HS-27A (cell line): ENCODE results near the gene EVX1.

Experiments used
- DNase-seq: peaks from one replicate; pipeline ENCODE4 v3.0.0-alpha.2; 2012; ENCODE audit warnings: low read depth, missing footprints

EVX1 gene

GRCh38 chr7:27242555-27243339, at the start of gene EVX1:
TSS of gene EVX1 (plus strand) at chr7:27242802. CDS start at chr7:27243031, 229 bp downstream.
- DNase-seq, result no peak

DNA sequence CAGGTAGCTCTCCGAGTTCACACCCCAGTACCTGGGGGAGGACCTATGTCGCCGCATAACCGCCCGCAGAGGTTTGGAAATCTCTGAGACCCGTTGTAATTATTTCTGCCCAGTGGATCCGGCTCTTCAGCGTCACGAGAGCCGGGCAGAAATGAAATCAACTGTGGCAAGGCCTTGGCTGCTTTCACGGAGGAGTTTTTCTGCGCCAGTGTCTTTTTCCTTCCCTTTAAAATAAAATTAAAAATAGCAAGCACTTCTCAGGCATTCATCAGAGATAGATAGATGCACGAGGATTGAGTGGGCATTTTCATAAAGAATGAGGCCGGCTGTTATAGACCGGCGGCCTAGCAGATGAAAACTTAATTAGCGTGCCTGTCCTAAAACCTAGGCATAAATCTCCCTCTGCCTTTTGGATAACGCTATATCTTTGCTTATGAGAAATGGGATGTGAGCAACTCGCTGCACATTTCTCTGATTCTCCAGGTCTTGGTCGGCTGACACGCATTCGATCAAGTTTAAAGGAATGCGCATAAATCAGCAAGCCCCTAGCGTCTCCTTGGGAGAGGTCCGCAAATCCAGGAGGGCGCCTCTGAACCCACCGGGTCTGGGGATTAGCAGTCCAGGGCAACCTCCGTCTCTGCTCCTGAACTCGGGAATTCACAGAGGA, 49.1 kb upstream of the EVX1 start:
- DNase-seq, result no peak

- DNase-seq, result no peak
Measured at GRCh38 chr7:27194002-27194352, 48.6 kb upstream of the EVX1 start.

DNA sequence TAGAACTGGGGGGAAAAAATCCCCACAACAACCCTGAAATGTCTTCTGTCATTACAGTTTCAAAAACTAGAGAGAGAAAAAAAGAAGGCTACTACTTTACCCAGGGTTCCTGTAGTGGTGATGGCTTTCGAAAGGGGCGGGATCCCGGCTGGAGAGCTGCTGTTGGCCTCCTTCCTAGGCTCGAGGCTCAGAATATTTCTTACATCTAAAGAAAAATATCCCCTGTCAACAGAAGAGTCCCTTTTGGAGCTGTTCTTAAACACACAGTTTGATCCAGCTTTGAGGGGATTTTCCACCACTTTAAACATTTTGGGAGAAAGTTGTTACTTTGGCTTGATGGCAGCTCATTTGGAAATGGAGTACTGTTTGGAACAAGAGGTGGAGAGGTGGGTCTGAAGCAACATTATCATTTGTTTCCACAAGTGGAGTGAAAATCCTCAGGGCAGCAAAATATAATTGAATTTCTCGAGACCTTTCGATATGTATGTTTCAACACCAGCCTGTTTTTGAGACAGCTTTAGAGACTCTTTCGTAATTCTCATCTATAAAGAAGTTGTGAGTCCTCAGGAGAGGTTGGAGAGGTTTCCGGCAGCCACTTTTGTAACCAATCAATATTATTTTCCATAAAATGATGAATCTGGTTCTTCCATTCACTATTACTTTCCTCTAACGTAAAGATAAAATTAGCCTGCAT, 47.8 kb upstream of the EVX1 start:
- no peak for DNase-seq

GRCh38 chr7:27196287-27196767, 46.3 kb upstream of the EVX1 start:
- DNase-seq, result no peak

DNA sequence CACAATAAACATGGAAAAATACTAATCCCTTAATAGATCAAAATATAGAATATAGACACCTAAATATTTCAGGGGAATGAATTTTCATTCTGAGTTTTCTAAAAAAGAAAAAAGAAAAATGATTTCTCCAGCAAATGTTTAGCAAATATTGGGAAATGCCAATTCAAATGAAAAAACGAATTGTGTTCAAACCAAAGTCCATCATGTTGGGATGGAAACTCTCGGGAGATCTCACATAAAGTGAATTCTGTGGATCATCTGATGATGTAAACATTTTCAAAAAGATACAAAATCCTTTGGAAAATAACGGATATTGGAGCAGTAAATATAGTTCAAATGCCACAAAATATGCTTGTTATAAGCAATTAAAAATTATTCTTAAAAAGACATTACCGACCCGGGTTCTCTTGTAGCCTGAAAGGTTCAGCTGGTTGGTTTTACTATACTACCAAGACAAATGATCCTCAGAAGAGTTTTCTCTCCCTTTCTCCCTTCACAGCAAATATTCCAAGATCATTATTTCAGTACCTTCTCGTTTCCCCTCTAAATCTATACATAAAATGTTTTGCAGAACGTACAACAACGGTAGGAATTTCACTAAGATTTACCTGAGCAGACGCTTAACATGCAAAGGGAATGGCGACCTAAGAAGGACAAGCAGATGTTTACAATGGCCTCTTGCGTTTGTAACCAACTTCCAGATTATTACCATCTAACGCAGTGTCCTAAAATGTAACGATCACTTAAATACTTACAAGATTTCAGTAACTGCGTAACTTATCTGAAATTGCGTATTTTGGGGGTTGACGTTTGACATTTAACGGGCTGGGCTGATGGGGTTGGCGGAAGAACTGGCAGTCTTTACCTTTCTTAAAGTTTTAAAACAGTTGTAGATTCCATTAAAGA, 45.2 kb upstream of the EVX1 start:
- DNase-seq, result no peak

- DNase-seq, result no peak
Measured at GRCh38 chr7:27198138-27198841, 44.3 kb upstream of the EVX1 start.

GRCh38 chr7:27198871-27199801, 43.5 kb upstream of the EVX1 start:
- no peak for DNase-seq

DNA sequence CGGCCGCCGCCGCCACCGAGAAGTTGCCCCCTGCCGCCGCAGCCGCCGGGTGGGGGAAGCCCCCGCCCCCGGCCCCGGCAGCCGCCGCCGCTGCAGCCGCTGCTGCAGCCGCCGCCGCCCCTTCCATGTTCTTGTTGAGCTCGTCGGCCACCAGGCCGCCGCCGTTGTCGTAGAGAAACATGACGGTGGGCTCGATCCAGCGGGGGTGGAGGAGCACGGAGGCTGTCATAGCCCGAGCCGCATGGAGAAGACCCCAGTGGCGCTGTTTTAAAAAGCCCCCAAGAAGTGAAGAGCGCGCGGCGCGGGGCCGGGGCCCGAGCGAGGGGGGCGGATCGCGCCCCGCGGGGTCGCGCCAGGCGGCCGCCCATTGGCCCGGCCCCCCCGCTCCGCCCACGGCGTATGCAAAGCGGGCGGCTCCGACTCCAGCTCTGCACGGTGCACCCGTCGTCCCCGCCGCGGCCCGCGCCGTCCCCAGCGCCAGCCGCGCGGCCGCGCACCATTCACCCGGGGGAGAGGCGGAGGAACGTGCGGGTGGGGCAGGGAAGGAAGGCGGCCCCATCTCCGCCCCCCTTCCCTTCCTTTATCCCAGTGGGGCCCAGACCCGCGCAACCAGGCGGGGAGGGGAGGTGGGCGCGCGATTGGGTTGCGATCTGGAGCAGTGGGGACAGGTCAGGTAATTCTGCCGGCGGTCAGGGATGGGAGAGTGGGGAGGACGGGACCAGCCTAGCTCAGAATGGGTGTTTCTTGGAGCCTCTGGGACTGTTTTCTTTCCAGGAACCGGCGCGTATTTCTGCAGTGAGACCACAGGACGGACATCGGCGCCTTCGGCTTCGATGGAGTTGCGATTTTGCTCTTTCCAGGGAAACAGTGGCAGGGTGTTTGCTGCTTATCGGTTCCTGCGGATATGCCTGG, 42.5 kb upstream of the EVX1 start, which contains the start of gene HOXA13:
Gene HOXA13, minus strand, starts transcription at position 243 of the 912 bp plus-strand sequence. Its CDS starts 14 bp downstream, at position 229.
- DNase-seq, result no peak

DNA sequence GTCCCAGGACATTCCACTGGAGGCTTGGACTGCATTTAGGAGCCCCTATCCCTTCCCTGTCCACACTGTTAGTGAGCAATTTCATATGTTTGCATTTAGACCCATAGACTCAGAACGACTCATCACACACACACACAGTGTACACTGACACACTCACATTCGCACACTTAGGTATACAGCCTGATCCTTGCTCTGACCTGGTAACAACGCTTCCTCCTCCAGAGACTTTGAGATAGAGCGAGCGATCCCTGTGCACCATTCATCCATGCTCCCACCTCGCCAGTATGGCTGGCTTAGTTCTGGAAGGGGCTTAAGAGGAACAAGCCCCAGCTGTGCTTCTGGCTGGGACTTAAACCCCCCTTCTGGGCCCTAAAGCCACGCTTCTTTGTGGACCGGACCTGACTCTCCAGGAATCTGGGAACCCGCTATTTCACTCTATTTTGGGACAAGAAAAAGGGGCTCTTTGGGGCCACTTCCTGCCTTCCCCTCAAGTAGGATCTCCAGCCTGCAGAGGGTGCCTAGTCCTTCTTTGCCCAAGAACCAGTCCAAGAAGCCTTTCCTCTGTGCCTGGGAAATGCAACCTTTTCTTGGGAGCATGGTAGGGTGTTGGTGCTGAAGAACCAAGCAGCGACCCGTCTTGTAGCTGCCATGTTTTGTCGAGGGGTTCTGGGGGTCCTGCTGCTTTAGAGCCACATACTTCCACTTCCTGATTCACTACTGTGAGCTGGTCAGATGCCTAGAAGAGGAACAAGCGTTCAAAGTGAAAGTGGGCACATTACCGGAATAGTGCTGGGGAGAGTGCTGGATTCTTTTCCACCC, 41.6 kb upstream of the EVX1 start:
- no peak for DNase-seq

- DNase-seq, result no peak
Measured at GRCh38 chr7:27201580-27202017, 41.0 kb upstream of the EVX1 start.

DNA sequence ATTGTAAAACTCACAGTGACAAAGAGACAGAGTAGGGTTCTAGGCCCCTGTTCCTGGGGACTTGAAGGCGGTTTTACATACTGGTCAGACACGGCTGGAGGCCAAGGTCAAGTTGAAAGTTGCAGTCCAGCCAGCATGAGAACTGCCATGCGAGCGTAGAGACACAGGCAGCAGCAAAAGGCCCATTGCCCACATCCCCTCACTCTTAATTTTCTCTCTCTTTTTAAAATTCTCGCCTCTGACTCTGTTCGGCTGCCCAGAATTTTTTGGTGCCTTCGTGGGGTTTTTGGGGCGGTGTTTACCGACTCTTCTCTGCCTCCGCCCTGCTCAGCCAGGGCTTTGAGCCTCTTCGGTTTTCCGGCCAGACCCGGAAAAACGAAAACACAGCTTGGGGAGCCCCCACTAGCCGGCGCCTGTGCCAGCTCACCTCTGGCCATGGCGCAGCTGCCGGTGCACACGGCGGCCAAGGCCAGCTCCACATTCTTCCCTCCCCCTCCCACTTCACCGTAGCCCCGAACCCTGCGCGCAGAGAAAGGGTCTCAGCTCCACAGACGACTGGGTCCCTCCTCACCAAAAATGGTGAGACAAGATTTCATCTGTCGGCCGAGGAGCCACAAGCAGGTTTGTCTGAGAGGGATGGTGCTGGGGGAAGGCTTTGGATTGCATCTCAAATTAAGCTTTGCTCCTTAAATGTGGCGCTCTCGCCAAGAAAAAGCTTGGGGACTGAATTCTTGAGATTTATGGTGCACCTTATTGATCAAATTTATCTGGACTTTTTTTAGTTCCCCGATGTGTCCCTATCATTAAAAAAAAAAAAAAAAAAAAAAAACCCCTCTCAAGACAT, 40.4 kb upstream of the EVX1 start:
- DNase-seq, result no peak

- DNase-seq, result no peak
Measured at GRCh38 chr7:27202862-27203134, 39.8 kb upstream of the EVX1 start.

DNA sequence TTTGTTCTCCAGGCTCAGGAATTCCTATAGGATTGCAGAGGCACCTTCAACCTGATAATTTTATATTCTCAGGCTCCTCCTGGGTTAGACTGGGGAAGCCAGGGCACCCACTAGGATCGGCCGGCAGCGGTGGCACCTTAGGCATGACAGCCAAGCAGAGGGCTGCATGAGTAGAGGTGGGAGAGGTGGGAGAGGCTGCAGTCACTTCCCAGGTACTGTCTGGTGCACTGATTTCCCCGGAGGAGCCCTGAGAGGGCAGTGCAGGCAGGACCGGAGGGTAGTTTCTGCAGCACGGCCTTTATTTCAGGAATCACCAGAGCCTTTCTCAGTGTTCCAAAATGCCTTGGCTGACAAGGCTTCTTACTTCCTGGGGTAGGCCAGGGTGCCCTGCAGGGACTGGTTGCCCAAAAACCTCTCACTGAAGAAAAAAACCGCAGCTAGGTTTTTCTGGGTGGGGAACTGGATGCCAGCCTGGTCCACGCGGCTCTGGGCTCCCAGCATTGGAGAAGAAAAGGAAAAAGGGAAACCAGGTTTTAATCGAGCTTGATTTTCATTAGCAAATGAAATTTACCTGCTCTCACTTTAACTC, 39.1 kb upstream of the EVX1 start:
- no peak for DNase-seq

- no peak for DNase-seq
Measured at GRCh38 chr7:27203964-27204594, 38.5 kb upstream of the EVX1 start.

GRCh38 chr7:27204851-27205322, 37.7 kb upstream of the EVX1 start:
- no peak for DNase-seq
